ENCODE results near the gene UBXN10.

DNA sequence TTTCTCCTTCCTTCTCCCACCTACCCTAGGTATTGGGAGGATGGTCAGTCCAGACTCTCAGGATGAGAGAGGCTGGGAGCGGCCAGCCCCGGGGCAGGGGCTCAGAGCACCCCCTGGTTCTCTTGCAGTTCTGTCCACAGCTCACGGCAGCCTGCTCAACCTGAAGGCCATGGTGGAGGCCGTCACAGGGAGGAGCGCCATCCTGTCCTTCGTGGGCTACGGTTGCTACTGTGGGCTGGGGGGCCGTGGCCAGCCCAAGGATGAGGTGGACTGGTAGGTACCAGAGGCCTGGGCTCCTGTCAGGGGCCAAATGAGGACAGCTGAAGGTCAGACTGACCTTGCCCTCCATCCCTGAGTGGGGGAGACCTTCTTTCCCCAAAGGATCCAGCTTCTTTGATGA lies 42.6 kb upstream of the UBXN10 start:
- TF ChIP-seq, protein P1, sequence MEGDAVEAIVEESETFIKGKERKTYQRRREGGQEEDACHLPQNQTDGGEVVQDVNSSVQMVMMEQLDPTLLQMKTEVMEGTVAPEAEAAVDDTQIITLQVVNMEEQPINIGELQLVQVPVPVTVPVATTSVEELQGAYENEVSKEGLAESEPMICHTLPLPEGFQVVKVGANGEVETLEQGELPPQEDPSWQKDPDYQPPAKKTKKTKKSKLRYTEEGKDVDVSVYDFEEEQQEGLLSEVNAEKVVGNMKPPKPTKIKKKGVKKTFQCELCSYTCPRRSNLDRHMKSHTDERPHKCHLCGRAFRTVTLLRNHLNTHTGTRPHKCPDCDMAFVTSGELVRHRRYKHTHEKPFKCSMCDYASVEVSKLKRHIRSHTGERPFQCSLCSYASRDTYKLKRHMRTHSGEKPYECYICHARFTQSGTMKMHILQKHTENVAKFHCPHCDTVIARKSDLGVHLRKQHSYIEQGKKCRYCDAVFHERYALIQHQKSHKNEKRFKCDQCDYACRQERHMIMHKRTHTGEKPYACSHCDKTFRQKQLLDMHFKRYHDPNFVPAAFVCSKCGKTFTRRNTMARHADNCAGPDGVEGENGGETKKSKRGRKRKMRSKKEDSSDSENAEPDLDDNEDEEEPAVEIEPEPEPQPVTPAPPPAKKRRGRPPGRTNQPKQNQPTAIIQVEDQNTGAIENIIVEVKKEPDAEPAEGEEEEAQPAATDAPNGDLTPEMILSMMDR (IDR thresholded peaks at IDR 0.05), result no peak
- TF ChIP-seq POLR2AphosphoS5 (IDR thresholded peaks at IDR 0.05; ENCODE audit: low read depth, low read length) (no peak), SIN3A (IDR thresholded peaks at IDR 0.05; ENCODE audit: borderline replicate concordance, insufficient read depth, low read depth, low read length) (no peak)
- TF ChIP-seq, protein P2, sequence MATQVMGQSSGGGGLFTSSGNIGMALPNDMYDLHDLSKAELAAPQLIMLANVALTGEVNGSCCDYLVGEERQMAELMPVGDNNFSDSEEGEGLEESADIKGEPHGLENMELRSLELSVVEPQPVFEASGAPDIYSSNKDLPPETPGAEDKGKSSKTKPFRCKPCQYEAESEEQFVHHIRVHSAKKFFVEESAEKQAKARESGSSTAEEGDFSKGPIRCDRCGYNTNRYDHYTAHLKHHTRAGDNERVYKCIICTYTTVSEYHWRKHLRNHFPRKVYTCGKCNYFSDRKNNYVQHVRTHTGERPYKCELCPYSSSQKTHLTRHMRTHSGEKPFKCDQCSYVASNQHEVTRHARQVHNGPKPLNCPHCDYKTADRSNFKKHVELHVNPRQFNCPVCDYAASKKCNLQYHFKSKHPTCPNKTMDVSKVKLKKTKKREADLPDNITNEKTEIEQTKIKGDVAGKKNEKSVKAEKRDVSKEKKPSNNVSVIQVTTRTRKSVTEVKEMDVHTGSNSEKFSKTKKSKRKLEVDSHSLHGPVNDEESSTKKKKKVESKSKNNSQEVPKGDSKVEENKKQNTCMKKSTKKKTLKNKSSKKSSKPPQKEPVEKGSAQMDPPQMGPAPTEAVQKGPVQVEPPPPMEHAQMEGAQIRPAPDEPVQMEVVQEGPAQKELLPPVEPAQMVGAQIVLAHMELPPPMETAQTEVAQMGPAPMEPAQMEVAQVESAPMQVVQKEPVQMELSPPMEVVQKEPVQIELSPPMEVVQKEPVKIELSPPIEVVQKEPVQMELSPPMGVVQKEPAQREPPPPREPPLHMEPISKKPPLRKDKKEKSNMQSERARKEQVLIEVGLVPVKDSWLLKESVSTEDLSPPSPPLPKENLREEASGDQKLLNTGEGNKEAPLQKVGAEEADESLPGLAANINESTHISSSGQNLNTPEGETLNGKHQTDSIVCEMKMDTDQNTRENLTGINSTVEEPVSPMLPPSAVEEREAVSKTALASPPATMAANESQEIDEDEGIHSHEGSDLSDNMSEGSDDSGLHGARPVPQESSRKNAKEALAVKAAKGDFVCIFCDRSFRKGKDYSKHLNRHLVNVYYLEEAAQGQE (IDR thresholded peaks at IDR 0.05; ENCODE audit: insufficient read depth in 1 of 2, low read depth in 2 of 2, low read length in 1 of 2), result no peak
